Spinal cord (tissue), 10 donors: ENCODE measurements around the gene NEXMIF. TPM values are rescaled to one million over a fixed set of nuclear protein-coding genes. Genes with fewer than 3 reads are reported as not detected.
A peak's percentile ranks its signal among the peaks of the same experiment; 100 is the strongest.
"Not testable (repeated sequence)": the region's sequence is repeated elsewhere in the genome, so short reads cannot be mapped to it uniquely, and the experiment has no call there.

Experiments
- DNase-seq, 6 donors: peaks; one replicate each; pipeline versions ENCODE4 v3.0.0 to v3.0.0-alpha.2; 2013 to 2015; ENCODE audit warnings: low spot score in 6 of 6, low read depth in 4 of 6
- H3K27ac ChIP-seq: one replicate; pipeline ENCODE4 v1.5.1; 2013; ENCODE audit warnings: low read depth, low read length, control low read depth
- H3K27me3 ChIP-seq: one replicate; pipeline ENCODE4 v1.6.1; 2013; ENCODE audit warnings: low read length; ENCODE audit not compliant: control insufficient read depth, insufficient read depth
- H3K36me3 ChIP-seq: one replicate; pipeline ENCODE4 v1.6.1; 2013; ENCODE audit warnings: low read length; ENCODE audit not compliant: control insufficient read depth, insufficient read depth
- H3K4me1 ChIP-seq: one replicate; pipeline ENCODE4 v1.6.1; 2013; ENCODE audit warnings: low read length; ENCODE audit not compliant: control insufficient read depth, insufficient read depth
- H3K4me3 ChIP-seq: one replicate; pipeline ENCODE4 v1.5.1; 2013; ENCODE audit warnings: low read depth, low read length, control low read depth
- H3K9me3 ChIP-seq: one replicate; pipeline ENCODE4 v1.6.1; 2013; ENCODE audit warnings: low read length; ENCODE audit not compliant: control insufficient read depth, insufficient read depth
- WGBS: methylation state at CpG from one replicate; pipeline ENCODE4 v1.1.5; 2013; ENCODE audit warnings: missing lambda C conversion rate; ENCODE audit not compliant: insufficient coverage; 5-methylcytosine and 5-hydroxymethylcytosine counted together
- long read RNA-seq, 4 donors: transcript quantifications; one replicate each; lab custom pipeline, GENCODE V29; 2026
- polyA plus RNA-seq, 2 donors: library from polyadenylated mRNA; unstranded; fragments of 120-200 nt; gene quantifications; one replicate each; pipeline ENCODE4 v1.2.1, GENCODE V29; 2013; ENCODE audit not compliant: insufficient read length in 2 of 2
- total RNA-seq, 2 donors: library from RNA; depleted of rRNA in 1 of 2; stranded (reverse); fragments of 120-200 nt in 1 of 2; fragments of >200 nt in 1 of 2; gene quantifications; one replicate each; pipeline versions ENCODE4 v1.2.3 to v1.2.4, GENCODE V29; 2013 to 2014
- donor health status: healthy.

NEXMIF gene
- total RNA-seq (10 to 100 TPM; 10.4 to 23.9 TPM), polyA plus RNA-seq (10 to 100 TPM; 10.0 to 14.9 TPM)
- long read RNA-seq, donor 1, full-length matches to known transcripts = 2 of 2 reads
- long read RNA-seq, donor 1, partial matches to known transcripts = 0 of 2 reads
- long read RNA-seq, donor 1, other reads (novel, unspliced or antisense) = 0 of 2 reads
- long read RNA-seq, donor 2, full-length matches to known transcripts = 1 of 1 reads
- long read RNA-seq, donor 2, partial matches to known transcripts = 0 of 1 reads
- long read RNA-seq, donor 2, other reads (novel, unspliced or antisense) = 0 of 1 reads
- long read RNA-seq, donor 3, full-length matches to known transcripts = 1 of 1 reads
- long read RNA-seq, donor 3, partial matches to known transcripts = 0 of 1 reads
- long read RNA-seq, donor 3, other reads (novel, unspliced or antisense) = 0 of 1 reads
- long read RNA-seq, donor 4 = 0 reads

- no peaks in the 10 kb centered on the region for H3K4me1 ChIP-seq
- H3K27me3 ChIP-seq = no peaks in the 10 kb centered on the region
- H3K36me3 ChIP-seq = no peaks in the 10 kb centered on the region
- 32% methylated on average over 36 of the region's 48 CpGs for WGBS
- H3K4me3 ChIP-seq = peak within 1 kb of the TSS; percentile 45
- no peaks in the 10 kb centered on the region for H3K9me3 ChIP-seq
- peak in 5 of 6 donors; percentile 17 to 92 (median 47) for DNase-seq
- H3K27ac ChIP-seq = peak within 1 kb of the TSS; percentile 81
These were observed at the start of gene NEXMIF for GRCh38 chrX:74925225-74926088. TSS of gene NEXMIF (minus strand) at chrX:74925452.

GRCh38 chrX:74961962-74962361 is 36.7 kb upstream of the NEXMIF start:
- not testable (repeated sequence) for H3K27ac ChIP-seq, H3K4me3 ChIP-seq, DNase-seq, H3K36me3 ChIP-seq, H3K9me3 ChIP-seq, H3K27me3 ChIP-seq, H3K4me1 ChIP-seq
- no CpG with 5 or more reads among the region's 3 CpGs for WGBS

GRCh38 chrX:74949717-74950116 is 24.5 kb upstream of the NEXMIF start:
- no peaks in the 10 kb centered on the region for H3K9me3 ChIP-seq
- H3K27ac ChIP-seq = no peak overlapping the region
- no peak for DNase-seq
- no peaks in the 10 kb centered on the region for H3K36me3 ChIP-seq
- WGBS = 76% methylated on average over 3 of the region's 7 CpGs
- H3K27me3 ChIP-seq = no peaks in the 10 kb centered on the region
- H3K4me3 ChIP-seq = no peak overlapping the region
- no peaks in the 10 kb centered on the region for H3K4me1 ChIP-seq

GRCh38 chrX:74940414-74940813 is 15.2 kb upstream of the NEXMIF start:
- no CpG with 5 or more reads among the region's 1 CpG for WGBS

GRCh38 chrX:74931214-74931613 is 6.0 kb upstream of the NEXMIF start:
- Histone ChIP-seq H3K9me3 (no peaks in the 10 kb centered on the region), H3K27ac (no peak overlapping the region), H3K4me3 (no peak overlapping the region), H3K4me1 (no peaks in the 10 kb centered on the region), H3K27me3 (no peaks in the 10 kb centered on the region), H3K36me3 (no peaks in the 10 kb centered on the region)
- DNase-seq = peak in 1 of 6 donors; percentile 4
- 28% methylated on average over 2 of the region's 2 CpGs for WGBS

More at GRCh38 chrX:74940414-74940813, 15.2 kb upstream of the NEXMIF start:
- Histone ChIP-seq H3K27ac (no peak overlapping the region), H3K4me3 (no peak overlapping the region), H3K36me3 (no peaks in the 10 kb centered on the region), H3K9me3 (peaks cover 3% of the 10 kb centered on the region), H3K4me1 (no peaks in the 10 kb centered on the region), H3K27me3 (no peaks in the 10 kb centered on the region)
- no peak for DNase-seq

- DNase-seq = peak; percentile 26 to 86 (median 54)
- Histone ChIP-seq H3K27me3 (no peaks in the 10 kb centered on the region), H3K36me3 (no peaks in the 10 kb centered on the region), H3K4me1 (no peaks in the 10 kb centered on the region), H3K4me3 (peak overlapping the region; percentile 45), H3K27ac (peak overlapping the region; percentile 81), H3K9me3 (no peaks in the 10 kb centered on the region)
- WGBS = 28% methylated on average over 81 of the region's 81 CpGs
These were observed 615 bp downstream of the NEXMIF start for GRCh38 chrX:74924449-74925224.

- WGBS = 29% methylated on average over 51 of the region's 51 CpGs
- Histone ChIP-seq H3K27me3 (no peaks in the 10 kb centered on the region), H3K4me3 (peak overlapping the region; percentile 45), H3K4me1 (no peaks in the 10 kb centered on the region), H3K9me3 (no peaks in the 10 kb centered on the region), H3K27ac (peak overlapping the region; percentile 81), H3K36me3 (no peaks in the 10 kb centered on the region)
- peak in 4 of 6 donors; percentile 9 to 85 (median 60) for DNase-seq
These were observed 1.3 kb downstream of the NEXMIF start for GRCh38 chrX:74923942-74924448.

- Histone ChIP-seq H3K36me3 (no peaks in the 10 kb centered on the region), H3K27me3 (no peaks in the 10 kb centered on the region), H3K4me1 (no peaks in the 10 kb centered on the region), H3K27ac (no peak overlapping the region), H3K4me3 (no peak overlapping the region), H3K9me3 (no peaks in the 10 kb centered on the region)
- no CpG with 5 or more reads among the region's 6 CpGs for WGBS
- DNase-seq = peak in 2 of 6 donors; percentile 21 to 22
These were observed 2.2 kb downstream of the NEXMIF start for GRCh38 chrX:74922922-74923543.
